Measurements from ENCODE around the gene KRT75.

DNA sequence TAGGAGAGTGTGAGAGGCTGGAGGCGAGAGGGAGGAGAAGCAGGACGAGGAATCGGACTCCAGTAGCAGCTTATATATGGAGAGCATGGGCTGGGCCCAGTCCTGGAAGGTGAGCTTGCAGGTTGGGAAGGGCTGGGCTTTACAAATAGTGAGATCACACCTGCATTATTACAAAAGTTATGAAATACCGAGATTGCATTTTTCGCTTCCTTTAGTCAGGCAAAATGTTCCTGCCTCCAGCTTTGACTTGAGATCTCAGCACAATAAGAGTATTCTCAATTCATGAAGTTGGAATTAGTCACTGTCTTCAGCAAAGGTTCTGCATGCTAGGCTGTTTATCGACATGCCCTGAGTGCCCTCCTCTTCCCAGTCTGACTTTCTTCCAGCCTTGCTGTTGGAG, 17.9 kb upstream of the KRT75 start, which contains the start of gene KRT6B:
- TF ChIP-seq, protein P1, sequence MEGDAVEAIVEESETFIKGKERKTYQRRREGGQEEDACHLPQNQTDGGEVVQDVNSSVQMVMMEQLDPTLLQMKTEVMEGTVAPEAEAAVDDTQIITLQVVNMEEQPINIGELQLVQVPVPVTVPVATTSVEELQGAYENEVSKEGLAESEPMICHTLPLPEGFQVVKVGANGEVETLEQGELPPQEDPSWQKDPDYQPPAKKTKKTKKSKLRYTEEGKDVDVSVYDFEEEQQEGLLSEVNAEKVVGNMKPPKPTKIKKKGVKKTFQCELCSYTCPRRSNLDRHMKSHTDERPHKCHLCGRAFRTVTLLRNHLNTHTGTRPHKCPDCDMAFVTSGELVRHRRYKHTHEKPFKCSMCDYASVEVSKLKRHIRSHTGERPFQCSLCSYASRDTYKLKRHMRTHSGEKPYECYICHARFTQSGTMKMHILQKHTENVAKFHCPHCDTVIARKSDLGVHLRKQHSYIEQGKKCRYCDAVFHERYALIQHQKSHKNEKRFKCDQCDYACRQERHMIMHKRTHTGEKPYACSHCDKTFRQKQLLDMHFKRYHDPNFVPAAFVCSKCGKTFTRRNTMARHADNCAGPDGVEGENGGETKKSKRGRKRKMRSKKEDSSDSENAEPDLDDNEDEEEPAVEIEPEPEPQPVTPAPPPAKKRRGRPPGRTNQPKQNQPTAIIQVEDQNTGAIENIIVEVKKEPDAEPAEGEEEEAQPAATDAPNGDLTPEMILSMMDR (IDR thresholded peaks at IDR 0.05): no peak
- TF ChIP-seq POLR2A (IDR thresholded peaks at IDR 0.05): no peak
